Stimulated activated memory B cell treated with anti-CD40 and anti-IgM and Interleukin-4, amounts not matched to agents 10 μg/mL and 1 μg/mL and 100 μg/mL, for 72 hours (primary cell): ENCODE measurements around the gene STX11.

Experiments used
- ATAC-seq: fragments of 150-1000 bp; cut with Tn5 transposase; 2 replicates; pipeline ENCODE4 v1.10.0; 2021
- H3K27ac Mint-ChIP-seq: one replicate; pipeline ENCODE4 v1.8.0; 2022; ENCODE audit warnings: mild to moderate bottlenecking, mixed read lengths
- H3K27me3 Mint-ChIP-seq: one replicate; pipeline ENCODE4 v1.8.0; 2022; ENCODE audit warnings: mixed read lengths
- H3K36me3 Mint-ChIP-seq: one replicate; pipeline ENCODE4 v1.8.0; 2022; ENCODE audit warnings: mixed read lengths
- H3K4me1 Mint-ChIP-seq: one replicate; pipeline ENCODE4 v1.8.0; 2022; ENCODE audit warnings: mixed read lengths
- H3K4me3 Mint-ChIP-seq: one replicate; pipeline ENCODE4 v1.8.0; 2022; ENCODE audit warnings: mild to moderate bottlenecking, moderate library complexity, mixed read lengths
- H3K9me3 Mint-ChIP-seq: one replicate; pipeline ENCODE4 v1.8.0; 2022; ENCODE audit warnings: mixed read lengths

STX11 gene

GRCh38 chr6:144195671-144196270 is 45.5 kb downstream of the STX11 start:
- H3K9me3 Mint-ChIP-seq: peaks cover 11% of the 10 kb centered on the region
- no peak overlapping the region for H3K27ac Mint-ChIP-seq
- no peak for ATAC-seq
- no peaks in the 10 kb centered on the region for H3K4me1 Mint-ChIP-seq
- no peak overlapping the region for H3K4me3 Mint-ChIP-seq
- H3K36me3 Mint-ChIP-seq: peaks cover 17% of the 10 kb centered on the region
- no peaks in the 10 kb centered on the region for H3K27me3 Mint-ChIP-seq

GRCh38 chr6:144197919-144198318 is 47.6 kb downstream of the STX11 start:
- no peaks in the 10 kb centered on the region for H3K27me3 Mint-ChIP-seq
- no peak overlapping the region for H3K4me3 Mint-ChIP-seq
- no peak overlapping the region for H3K27ac Mint-ChIP-seq
- H3K9me3 Mint-ChIP-seq: peaks cover 16% of the 10 kb centered on the region
- ATAC-seq: no peak
- H3K36me3 Mint-ChIP-seq: peaks cover 12% of the 10 kb centered on the region
- no peaks in the 10 kb centered on the region for H3K4me1 Mint-ChIP-seq

GRCh38 chr6:144202879-144203468 is 52.7 kb downstream of the STX11 start:
- no peak for ATAC-seq
- Mint-ChIP-seq H3K27me3 (peaks cover 7% of the 10 kb centered on the region), H3K9me3 (peaks cover 29% of the 10 kb centered on the region), H3K4me1 (no peaks in the 10 kb centered on the region), H3K27ac (no peak overlapping the region), H3K36me3 (peaks cover 7% of the 10 kb centered on the region), H3K4me3 (no peak overlapping the region)

GRCh38 chr6:144211160-144211559 is 60.8 kb downstream of the STX11 start:
- Mint-ChIP-seq H3K27me3 (peaks cover 41% of the 10 kb centered on the region), H3K4me1 (peaks cover 11% of the 10 kb centered on the region), H3K9me3 (no peaks in the 10 kb centered on the region), H3K36me3 (no peaks in the 10 kb centered on the region), H3K27ac (no peak overlapping the region), H3K4me3 (no peak overlapping the region)
- ATAC-seq: no peak

GRCh38 chr6:144213315-144213714 is 63.0 kb downstream of the STX11 start:
- H3K27me3 Mint-ChIP-seq: peaks cover 31% of the 10 kb centered on the region
- ATAC-seq: no peak
- no peaks in the 10 kb centered on the region for H3K9me3 Mint-ChIP-seq
- H3K4me1 Mint-ChIP-seq: peaks cover 30% of the 10 kb centered on the region
- H3K36me3 Mint-ChIP-seq: no peaks in the 10 kb centered on the region
- H3K4me3 Mint-ChIP-seq: no peak overlapping the region
- no peak overlapping the region for H3K27ac Mint-ChIP-seq

- Mint-ChIP-seq H3K36me3 (no peaks in the 10 kb centered on the region), H3K4me3 (no peak overlapping the region), H3K4me1 (peaks cover 36% of the 10 kb centered on the region), H3K27ac (no peak overlapping the region), H3K9me3 (no peaks in the 10 kb centered on the region), H3K27me3 (peaks cover 23% of the 10 kb centered on the region)
- no peak for ATAC-seq
Measured at GRCh38 chr6:144214029-144214428, 63.7 kb downstream of the STX11 start.

- no peak for ATAC-seq
- peak overlapping the region; percentile 96 for H3K4me3 Mint-ChIP-seq
- no peaks in the 10 kb centered on the region for H3K36me3 Mint-ChIP-seq
- peaks cover 16% of the 10 kb centered on the region for H3K27me3 Mint-ChIP-seq
- H3K27ac Mint-ChIP-seq: peak overlapping the region; percentile 96
- peaks cover 36% of the 10 kb centered on the region for H3K4me1 Mint-ChIP-seq
- H3K9me3 Mint-ChIP-seq: no peaks in the 10 kb centered on the region
Measured at GRCh38 chr6:144214622-144215401, 64.5 kb downstream of the STX11 start.

GRCh38 chr6:144215402-144215931 is 65.2 kb downstream of the STX11 start:
- ATAC-seq: peak; percentile 31
- Mint-ChIP-seq H3K27me3 (peaks cover 9% of the 10 kb centered on the region), H3K27ac (peak overlapping the region; percentile 96), H3K4me1 (peaks cover 36% of the 10 kb centered on the region), H3K9me3 (no peaks in the 10 kb centered on the region), H3K4me3 (peak overlapping the region; percentile 96), H3K36me3 (no peaks in the 10 kb centered on the region)

- no peaks in the 10 kb centered on the region for H3K36me3 Mint-ChIP-seq
- H3K4me1 Mint-ChIP-seq: peaks cover 36% of the 10 kb centered on the region
- peak; percentile 93 for ATAC-seq
- peak overlapping the region; percentile 96 for H3K4me3 Mint-ChIP-seq
- no peaks in the 10 kb centered on the region for H3K9me3 Mint-ChIP-seq
- H3K27me3 Mint-ChIP-seq: peaks cover 4% of the 10 kb centered on the region
- H3K27ac Mint-ChIP-seq: peak overlapping the region; percentile 96
Measured at GRCh38 chr6:144215932-144216667, 65.8 kb downstream of the STX11 start.

GRCh38 chr6:144216668-144217218 is 66.4 kb downstream of the STX11 start:
- no peaks in the 10 kb centered on the region for H3K9me3 Mint-ChIP-seq
- peak overlapping the region; percentile 96 for H3K27ac Mint-ChIP-seq
- H3K4me3 Mint-ChIP-seq: peak overlapping the region; percentile 96
- peak; percentile 81 for ATAC-seq
- H3K27me3 Mint-ChIP-seq: no peaks in the 10 kb centered on the region
- no peaks in the 10 kb centered on the region for H3K36me3 Mint-ChIP-seq
- H3K4me1 Mint-ChIP-seq: peaks cover 36% of the 10 kb centered on the region

GRCh38 chr6:144217264-144217663 is 66.9 kb downstream of the STX11 start:
- H3K4me3 Mint-ChIP-seq: peak overlapping the region; percentile 96
- no peaks in the 10 kb centered on the region for H3K9me3 Mint-ChIP-seq
- no peaks in the 10 kb centered on the region for H3K36me3 Mint-ChIP-seq
- no peak for ATAC-seq
- peak overlapping the region; percentile 96 for H3K27ac Mint-ChIP-seq
- no peaks in the 10 kb centered on the region for H3K27me3 Mint-ChIP-seq
- H3K4me1 Mint-ChIP-seq: peaks cover 36% of the 10 kb centered on the region

GRCh38 chr6:144217797-144218196 is 67.5 kb downstream of the STX11 start:
- Mint-ChIP-seq H3K36me3 (no peaks in the 10 kb centered on the region), H3K4me3 (no peak overlapping the region), H3K4me1 (peaks cover 36% of the 10 kb centered on the region), H3K27ac (peak overlapping the region; percentile 14), H3K27me3 (no peaks in the 10 kb centered on the region), H3K9me3 (no peaks in the 10 kb centered on the region)
- ATAC-seq: no peak

GRCh38 chr6:144219056-144219685 is 68.9 kb downstream of the STX11 start:
- no peak overlapping the region for H3K4me3 Mint-ChIP-seq
- H3K9me3 Mint-ChIP-seq: no peaks in the 10 kb centered on the region
- no peaks in the 10 kb centered on the region for H3K27me3 Mint-ChIP-seq
- ATAC-seq: no peak
- no peak overlapping the region for H3K27ac Mint-ChIP-seq
- H3K36me3 Mint-ChIP-seq: no peaks in the 10 kb centered on the region
- peaks cover 36% of the 10 kb centered on the region for H3K4me1 Mint-ChIP-seq

- H3K27ac Mint-ChIP-seq: no peak overlapping the region
- peaks cover 36% of the 10 kb centered on the region for H3K4me1 Mint-ChIP-seq
- no peaks in the 10 kb centered on the region for H3K27me3 Mint-ChIP-seq
- no peaks in the 10 kb centered on the region for H3K9me3 Mint-ChIP-seq
- no peaks in the 10 kb centered on the region for H3K36me3 Mint-ChIP-seq
- ATAC-seq: no peak
- H3K4me3 Mint-ChIP-seq: no peak overlapping the region
Measured at GRCh38 chr6:144220031-144220790, 69.9 kb downstream of the STX11 start.
